Activated naive CD4-positive, alpha-beta T cell treated with anti-CD3 and anti-CD28 coated beads, Interleukin-2, amount 10 ng/mL, durations not matched to agents 7 days and 5 days (primary cell): ENCODE measurements around the gene SNCA.

Experiments used
- CTCF ChIA-PET: fragments of 350-600 bp; sonication (Branson Sonifier 250); formaldehyde crosslinking; loops from one replicate; lab custom pipeline; 2021; ENCODE audit warnings: antibody characterized with exemption; lab: Charles Lee
- DNase-seq: peaks from one replicate; pipeline ENCODE4 v3.0.0-alpha.2; 2020
- H3K27ac Mint-ChIP-seq: one replicate; pipeline ENCODE4 v1.8.0; 2021; ENCODE audit warnings: mild to moderate bottlenecking, moderate library complexity, mixed read lengths
- H3K27me3 Mint-ChIP-seq: one replicate; pipeline ENCODE4 v1.8.0; 2021; ENCODE audit warnings: mild to moderate bottlenecking, mixed read lengths
- H3K36me3 Mint-ChIP-seq: one replicate; pipeline ENCODE4 v1.8.0; 2021; ENCODE audit warnings: mixed read lengths
- H3K4me1 Mint-ChIP-seq: one replicate; pipeline ENCODE4 v1.8.0; 2021; ENCODE audit warnings: mixed read lengths
- H3K4me3 Mint-ChIP-seq: one replicate; pipeline ENCODE4 v1.8.0; 2021; ENCODE audit warnings: mild to moderate bottlenecking, moderate library complexity, mixed read lengths
- H3K9me3 Mint-ChIP-seq: one replicate; pipeline ENCODE4 v1.8.0; 2021; ENCODE audit warnings: mixed read lengths

The SNCA gene

DNA sequence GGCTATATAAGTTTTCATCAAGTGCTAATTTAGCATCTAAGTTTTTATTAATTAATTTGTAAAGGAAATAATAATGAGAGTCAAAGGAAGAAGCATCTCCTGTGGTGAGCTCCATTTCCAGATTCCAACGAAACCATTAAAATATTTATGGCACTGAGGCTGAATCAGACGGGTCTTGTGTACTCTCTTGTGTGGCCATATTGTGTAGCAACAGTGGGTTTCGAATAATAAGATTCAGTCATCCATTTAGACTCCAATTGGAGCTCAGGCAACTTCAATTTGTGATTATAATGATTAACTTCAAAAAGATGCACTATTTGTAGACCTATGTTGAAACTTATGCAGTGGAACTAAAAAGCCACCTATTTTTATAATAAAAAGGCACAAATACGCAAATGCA lies 82.4 kb downstream of the SNCA start:
- Mint-ChIP-seq H3K27ac (no peak overlapping the region), H3K9me3 (no peaks in the 10 kb centered on the region), H3K36me3 (no peaks in the 10 kb centered on the region), H3K4me3 (no peak overlapping the region), H3K27me3 (peaks cover 12% of the 10 kb centered on the region), H3K4me1 (no peaks in the 10 kb centered on the region)
- no peak for DNase-seq
- CTCF ChIA-PET = no interaction called here

DNA sequence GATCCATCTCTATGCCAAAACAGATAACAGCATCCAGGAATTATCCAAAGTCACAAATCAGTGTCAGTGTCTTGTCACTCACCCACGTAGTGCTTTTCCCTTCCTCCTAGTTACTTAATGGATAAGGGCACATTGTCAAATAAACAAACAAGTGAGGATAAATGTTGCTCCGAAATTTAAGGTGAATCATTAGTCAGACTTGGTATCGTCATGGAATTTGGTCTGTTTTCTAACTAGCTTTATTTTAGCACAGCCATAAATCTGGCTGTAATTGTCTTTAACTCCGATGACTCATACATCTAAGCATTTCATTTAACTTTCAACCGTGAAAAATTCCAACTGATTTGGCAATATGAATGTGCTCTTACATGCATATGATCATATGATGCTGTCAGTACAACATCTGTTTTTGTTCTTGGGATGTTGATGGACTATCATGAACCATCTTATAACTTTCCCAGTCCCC lies 83.3 kb downstream of the SNCA start:
- no peak for DNase-seq
- no peak overlapping the region for H3K4me3 Mint-ChIP-seq
- no peak overlapping the region for H3K27ac Mint-ChIP-seq
- CTCF ChIA-PET = no interaction called here
- H3K27me3 Mint-ChIP-seq = peaks cover 11% of the 10 kb centered on the region
- no peaks in the 10 kb centered on the region for H3K4me1 Mint-ChIP-seq
- no peaks in the 10 kb centered on the region for H3K9me3 Mint-ChIP-seq
- H3K36me3 Mint-ChIP-seq = no peaks in the 10 kb centered on the region

DNA sequence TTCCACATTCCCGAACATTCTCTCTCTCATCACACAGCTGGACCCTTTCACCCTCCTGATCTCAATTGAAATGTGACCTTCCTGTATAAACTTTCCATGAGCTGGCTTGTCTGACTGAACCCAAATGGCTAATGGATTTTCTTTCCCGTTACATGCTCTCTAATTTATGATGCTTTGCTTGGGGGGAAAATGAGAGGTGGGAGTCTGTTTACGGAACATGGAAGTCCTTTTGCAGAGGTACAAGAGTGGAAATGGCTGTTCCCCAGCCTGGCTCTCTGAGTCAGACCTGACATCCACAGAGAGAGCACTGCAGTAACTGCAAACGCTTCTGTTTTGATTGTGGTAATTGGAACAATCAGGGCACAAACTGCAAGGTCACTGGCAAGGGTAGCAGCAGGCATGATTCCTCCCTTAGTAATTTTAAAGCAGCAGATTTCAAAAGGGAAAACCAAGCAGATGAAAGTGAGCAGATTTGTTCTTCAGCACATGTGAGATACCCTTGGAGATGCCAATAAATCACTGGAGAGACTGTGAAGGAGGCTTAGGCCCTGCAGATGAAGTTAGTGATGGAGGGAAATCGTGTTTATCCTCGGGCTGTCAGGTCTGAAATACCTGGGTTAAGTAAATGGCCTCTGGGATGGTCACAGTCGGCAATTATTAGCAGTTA lies 83.9 kb downstream of the SNCA start:
- Mint-ChIP-seq H3K27me3 (peaks cover 11% of the 10 kb centered on the region), H3K36me3 (no peaks in the 10 kb centered on the region), H3K4me1 (no peaks in the 10 kb centered on the region), H3K9me3 (no peaks in the 10 kb centered on the region), H3K27ac (no peak overlapping the region), H3K4me3 (no peak overlapping the region)
- no peak for DNase-seq
- CTCF ChIA-PET = interaction anchor here (0.5 kb wide), 1 partner anchor 1762 kb away, joined by 3 read pairs; no protein-coding TSS in a partner anchor

DNA sequence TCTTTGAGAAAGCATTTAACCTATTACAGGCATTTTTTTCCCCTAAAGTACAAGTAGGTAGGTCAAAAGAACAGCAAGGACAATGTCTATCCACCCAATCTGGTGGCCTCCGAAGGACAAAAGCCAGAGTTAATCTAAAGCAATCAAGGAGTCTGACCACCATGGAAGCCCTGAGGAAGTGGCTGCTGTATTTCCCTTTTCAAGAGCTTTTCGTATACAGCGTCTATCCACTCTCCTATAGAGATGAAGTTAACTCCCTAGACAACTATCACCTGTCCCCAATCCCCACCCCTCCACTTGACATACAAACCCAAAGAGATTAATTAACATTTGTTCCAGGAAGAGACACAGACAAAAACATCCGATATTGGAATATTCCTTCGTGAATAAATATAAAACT lies 85.5 kb downstream of the SNCA start:
- Mint-ChIP-seq H3K36me3 (no peaks in the 10 kb centered on the region), H3K27ac (no peak overlapping the region), H3K4me1 (no peaks in the 10 kb centered on the region), H3K9me3 (no peaks in the 10 kb centered on the region), H3K4me3 (no peak overlapping the region), H3K27me3 (peaks cover 11% of the 10 kb centered on the region)
- DNase-seq = no peak
- CTCF ChIA-PET = no interaction called here

DNA sequence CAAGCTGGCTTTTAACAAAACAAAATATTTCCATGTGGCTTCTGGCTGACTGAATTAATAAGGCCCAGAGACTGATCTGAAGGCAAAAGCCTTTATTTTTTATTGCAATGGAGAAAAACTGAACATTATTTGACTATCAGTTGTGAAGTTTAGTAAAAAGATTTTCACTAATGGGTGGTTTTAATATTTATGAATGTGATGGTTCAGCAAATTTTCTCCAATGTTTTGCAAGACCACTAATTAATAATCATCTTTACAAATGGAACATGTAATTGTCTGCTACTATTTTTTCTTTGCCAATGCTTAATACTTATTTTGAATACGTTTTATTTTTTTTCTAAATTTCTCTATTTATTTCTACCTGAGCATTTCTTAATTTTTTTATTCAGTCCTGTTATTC lies 90.6 kb downstream of the SNCA start:
- H3K4me3 Mint-ChIP-seq = no peak overlapping the region
- DNase-seq = no peak
- H3K36me3 Mint-ChIP-seq = no peaks in the 10 kb centered on the region
- peaks cover 5% of the 10 kb centered on the region for H3K27me3 Mint-ChIP-seq
- no peaks in the 10 kb centered on the region for H3K4me1 Mint-ChIP-seq
- CTCF ChIA-PET = no interaction called here
- H3K27ac Mint-ChIP-seq = no peak overlapping the region
- H3K9me3 Mint-ChIP-seq = no peaks in the 10 kb centered on the region

DNA sequence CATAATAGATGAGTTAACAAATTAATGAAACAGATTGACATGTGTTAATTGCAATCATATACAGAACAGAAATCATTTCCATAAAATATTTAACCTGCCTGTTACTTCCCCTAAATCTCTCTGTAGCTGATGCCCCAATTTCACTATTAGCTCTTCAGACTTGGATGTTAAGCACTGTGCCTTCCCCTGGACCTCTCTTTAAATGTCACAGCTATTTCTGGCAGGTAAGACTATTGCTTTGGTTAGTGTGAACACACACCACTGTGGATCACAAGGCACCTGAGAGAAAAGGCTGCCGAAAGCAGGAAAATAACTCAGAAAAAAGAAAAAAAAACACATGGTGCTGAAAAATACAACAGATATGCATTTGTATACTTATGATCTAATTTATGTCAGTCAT lies 91.3 kb downstream of the SNCA start:
- DNase-seq = no peak
- Mint-ChIP-seq H3K36me3 (no peaks in the 10 kb centered on the region), H3K9me3 (no peaks in the 10 kb centered on the region), H3K4me3 (no peak overlapping the region), H3K27me3 (peaks cover 5% of the 10 kb centered on the region), H3K4me1 (no peaks in the 10 kb centered on the region), H3K27ac (no peak overlapping the region)
- CTCF ChIA-PET = no interaction called here

DNA sequence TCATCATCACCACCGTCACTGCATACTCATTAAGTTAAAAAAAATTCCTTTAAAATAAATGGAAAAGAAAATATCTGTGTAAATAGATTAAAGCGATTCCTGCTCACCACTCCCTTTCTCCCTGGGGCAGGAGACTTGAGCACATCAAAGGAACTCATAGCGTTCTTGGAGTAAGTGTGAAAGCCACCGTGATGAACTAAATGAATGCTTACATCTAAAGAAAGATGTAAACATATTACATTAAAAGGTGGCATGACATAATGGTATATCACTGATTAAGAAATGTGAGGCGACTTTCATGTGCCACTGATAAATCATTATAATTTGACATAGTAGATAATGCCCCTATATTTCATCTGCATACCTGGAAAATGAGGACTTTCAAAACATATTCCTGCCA lies 92.0 kb downstream of the SNCA start:
- Mint-ChIP-seq H3K27me3 (peaks cover 2% of the 10 kb centered on the region), H3K27ac (no peak overlapping the region), H3K4me1 (no peaks in the 10 kb centered on the region), H3K9me3 (no peaks in the 10 kb centered on the region), H3K4me3 (no peak overlapping the region), H3K36me3 (no peaks in the 10 kb centered on the region)
- DNase-seq = no peak
- CTCF ChIA-PET = no interaction called here

DNA sequence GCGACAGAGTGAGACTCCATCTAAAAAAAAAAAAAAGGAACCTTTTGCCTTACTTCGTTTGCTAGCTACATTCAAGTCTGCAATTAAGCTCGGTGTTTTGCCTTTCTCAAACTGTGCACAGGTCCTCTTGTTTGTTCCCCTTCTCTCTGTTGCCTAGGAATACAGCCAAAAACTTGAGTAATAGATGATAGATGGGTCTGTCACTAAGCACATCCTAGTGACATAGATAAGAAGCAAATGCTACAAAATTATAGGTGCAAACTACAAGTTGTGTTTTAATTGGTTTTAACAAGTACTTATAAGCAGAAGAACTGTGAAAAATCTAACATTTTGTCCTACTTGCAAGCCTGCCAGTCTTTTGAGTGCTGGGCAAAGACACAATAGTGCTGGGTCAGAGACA lies 95.2 kb downstream of the SNCA start:
- Mint-ChIP-seq H3K4me3 (no peak overlapping the region), H3K27me3 (no peaks in the 10 kb centered on the region), H3K9me3 (no peaks in the 10 kb centered on the region), H3K36me3 (no peaks in the 10 kb centered on the region), H3K27ac (no peak overlapping the region), H3K4me1 (peaks cover 2% of the 10 kb centered on the region)
- CTCF ChIA-PET = no interaction called here
- no peak for DNase-seq

DNA sequence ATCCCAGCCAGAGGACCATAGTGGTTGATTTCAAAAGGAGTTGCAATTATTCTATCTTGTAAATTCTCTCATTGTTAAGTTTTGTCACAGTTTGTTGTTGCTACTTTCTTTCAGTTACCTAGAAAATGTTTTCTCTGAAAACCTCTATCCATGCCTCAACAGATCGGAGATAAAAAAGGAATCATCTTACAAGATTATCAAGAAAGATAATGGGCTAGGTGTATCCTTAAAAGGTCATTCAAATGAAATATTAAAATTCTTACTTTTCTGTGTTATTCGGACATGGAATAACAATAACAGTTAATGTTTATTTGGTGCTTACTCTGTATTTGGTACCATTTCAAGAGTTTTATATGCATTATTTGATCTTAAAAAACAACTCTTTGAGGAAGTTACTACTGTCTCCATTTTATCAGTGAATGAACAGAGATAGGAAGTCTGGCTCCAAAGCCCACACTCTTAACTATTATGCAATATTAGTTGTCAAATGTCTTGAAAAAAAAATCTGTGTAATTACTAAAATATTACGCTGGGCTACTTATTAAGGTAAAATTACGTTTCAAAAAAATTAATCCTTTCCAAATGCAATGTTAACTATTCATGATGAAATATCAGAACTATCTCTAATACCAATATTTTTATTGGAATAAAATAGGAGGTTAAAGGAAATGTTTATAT lies 97.5 kb downstream of the SNCA start:
- Mint-ChIP-seq H3K4me1 (peaks cover 2% of the 10 kb centered on the region), H3K27ac (no peak overlapping the region), H3K27me3 (no peaks in the 10 kb centered on the region), H3K4me3 (no peak overlapping the region), H3K9me3 (no peaks in the 10 kb centered on the region), H3K36me3 (no peaks in the 10 kb centered on the region)
- CTCF ChIA-PET = no interaction called here
- DNase-seq = no peak

DNA sequence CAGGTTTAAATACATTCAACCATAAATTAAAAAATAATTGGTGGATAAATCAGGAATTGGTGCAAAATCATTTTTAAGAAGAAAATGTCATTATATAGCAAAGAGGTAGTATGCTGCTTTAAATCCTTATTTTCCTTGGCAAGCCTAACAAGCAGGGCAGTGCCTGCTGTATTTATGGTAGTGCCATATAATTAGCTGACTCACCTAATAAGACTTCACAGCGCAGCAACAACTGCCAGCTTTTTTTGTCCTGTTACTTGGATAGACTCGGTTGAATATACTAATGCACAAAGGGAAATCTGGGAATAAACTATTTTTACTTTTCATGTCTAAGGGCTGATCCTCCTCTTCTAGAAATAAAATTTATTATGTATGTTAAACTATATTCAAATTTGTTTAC lies 99.1 kb downstream of the SNCA start:
- CTCF ChIA-PET = no interaction called here
- H3K27me3 Mint-ChIP-seq = no peaks in the 10 kb centered on the region
- no peaks in the 10 kb centered on the region for H3K9me3 Mint-ChIP-seq
- no peak overlapping the region for H3K27ac Mint-ChIP-seq
- no peaks in the 10 kb centered on the region for H3K36me3 Mint-ChIP-seq
- no peak overlapping the region for H3K4me3 Mint-ChIP-seq
- no peak for DNase-seq
- peaks cover 2% of the 10 kb centered on the region for H3K4me1 Mint-ChIP-seq

DNA sequence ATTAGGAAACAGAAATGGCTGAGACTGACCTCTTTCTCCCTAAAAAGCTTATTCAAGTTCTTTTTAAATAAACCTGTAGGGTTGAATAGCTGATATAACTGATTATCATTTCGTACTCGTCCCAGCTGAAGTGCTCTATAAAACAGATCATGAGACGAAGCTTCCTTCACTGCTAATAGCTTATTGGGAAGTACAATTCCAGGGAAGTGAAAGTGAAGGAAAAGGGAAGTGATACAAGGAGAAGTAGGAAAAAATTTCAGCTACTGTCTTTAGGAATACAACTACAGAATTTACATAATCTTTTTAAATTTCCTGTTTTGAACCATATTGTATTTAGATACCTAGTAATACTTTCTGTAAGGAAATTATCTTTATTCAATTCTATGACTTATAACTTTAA lies 103.0 kb downstream of the SNCA start:
- Mint-ChIP-seq H3K27ac (no peak overlapping the region), H3K4me3 (no peak overlapping the region), H3K36me3 (no peaks in the 10 kb centered on the region), H3K4me1 (no peaks in the 10 kb centered on the region), H3K27me3 (no peaks in the 10 kb centered on the region), H3K9me3 (no peaks in the 10 kb centered on the region)
- CTCF ChIA-PET = no interaction called here
- DNase-seq = no peak

DNA sequence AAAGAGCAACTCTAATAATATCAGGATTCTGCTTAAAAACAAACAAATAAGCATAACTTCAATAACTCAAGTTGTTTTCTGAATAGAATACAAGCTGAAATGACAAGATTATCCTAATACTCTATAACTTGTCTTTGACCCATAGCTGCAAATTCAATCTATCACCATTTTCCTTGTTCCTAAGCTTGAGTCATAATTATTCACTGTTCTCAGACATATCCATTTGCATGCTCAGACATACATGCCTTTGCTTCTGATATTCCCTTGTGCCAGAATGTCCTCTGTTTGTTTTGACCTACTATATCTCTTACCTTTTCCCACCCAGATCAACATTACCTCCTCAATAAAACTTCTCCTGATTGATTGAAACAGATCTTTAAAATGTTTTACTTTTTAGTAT lies 109.7 kb downstream of the SNCA start:
- DNase-seq = no peak
- H3K27ac Mint-ChIP-seq = no peak overlapping the region
- no peaks in the 10 kb centered on the region for H3K4me1 Mint-ChIP-seq
- peaks cover 4% of the 10 kb centered on the region for H3K27me3 Mint-ChIP-seq
- no peaks in the 10 kb centered on the region for H3K9me3 Mint-ChIP-seq
- H3K4me3 Mint-ChIP-seq = no peak overlapping the region
- CTCF ChIA-PET = no interaction called here
- H3K36me3 Mint-ChIP-seq = no peaks in the 10 kb centered on the region

DNA sequence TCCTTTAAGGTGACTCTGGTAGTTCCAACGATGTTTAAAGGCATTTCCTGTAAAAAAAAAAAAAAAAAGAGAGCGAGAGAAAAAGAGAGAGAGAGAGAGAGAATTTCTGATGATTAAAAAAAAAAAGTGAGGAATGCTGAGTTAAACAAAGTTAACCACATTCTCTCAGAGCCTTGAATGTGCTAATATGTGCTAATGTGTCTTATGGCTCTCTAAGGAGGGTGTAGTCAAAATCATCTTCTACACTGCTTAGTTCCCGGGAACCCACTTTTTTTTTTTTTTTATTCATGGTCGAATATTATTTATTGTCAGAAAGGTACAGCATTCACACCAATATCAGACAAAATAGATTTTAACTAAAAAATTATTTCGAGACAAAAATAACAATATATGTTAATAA lies 111.7 kb downstream of the SNCA start:
- no peaks in the 10 kb centered on the region for H3K4me1 Mint-ChIP-seq
- H3K4me3 Mint-ChIP-seq = no peak overlapping the region
- no peaks in the 10 kb centered on the region for H3K9me3 Mint-ChIP-seq
- CTCF ChIA-PET = no interaction called here
- H3K27me3 Mint-ChIP-seq = peaks cover 4% of the 10 kb centered on the region
- H3K36me3 Mint-ChIP-seq = no peaks in the 10 kb centered on the region
- no peak overlapping the region for H3K27ac Mint-ChIP-seq
- DNase-seq = no peak

DNA sequence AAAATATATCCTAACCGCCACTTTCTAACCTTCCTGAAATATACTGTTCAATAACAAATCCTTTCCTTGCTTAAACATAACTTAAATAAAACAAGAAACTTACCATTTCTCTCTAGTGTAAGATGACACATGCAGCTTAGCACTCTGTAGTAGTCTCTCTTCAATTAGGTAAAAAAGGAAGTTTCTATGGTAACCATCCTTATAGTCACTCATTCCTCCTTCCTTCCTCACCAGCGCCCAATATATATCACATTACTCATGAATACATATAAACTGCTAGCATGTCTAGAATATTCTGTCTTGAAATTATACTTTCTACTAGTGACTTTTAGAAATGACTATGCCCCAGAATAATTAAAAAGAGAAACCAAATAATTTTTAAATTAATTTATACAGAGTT lies 112.2 kb downstream of the SNCA start:
- no peaks in the 10 kb centered on the region for H3K4me1 Mint-ChIP-seq
- no peaks in the 10 kb centered on the region for H3K36me3 Mint-ChIP-seq
- H3K4me3 Mint-ChIP-seq = no peak overlapping the region
- no peak overlapping the region for H3K27ac Mint-ChIP-seq
- peaks cover 4% of the 10 kb centered on the region for H3K27me3 Mint-ChIP-seq
- no peaks in the 10 kb centered on the region for H3K9me3 Mint-ChIP-seq
- no peak for DNase-seq
- CTCF ChIA-PET = no interaction called here

DNA sequence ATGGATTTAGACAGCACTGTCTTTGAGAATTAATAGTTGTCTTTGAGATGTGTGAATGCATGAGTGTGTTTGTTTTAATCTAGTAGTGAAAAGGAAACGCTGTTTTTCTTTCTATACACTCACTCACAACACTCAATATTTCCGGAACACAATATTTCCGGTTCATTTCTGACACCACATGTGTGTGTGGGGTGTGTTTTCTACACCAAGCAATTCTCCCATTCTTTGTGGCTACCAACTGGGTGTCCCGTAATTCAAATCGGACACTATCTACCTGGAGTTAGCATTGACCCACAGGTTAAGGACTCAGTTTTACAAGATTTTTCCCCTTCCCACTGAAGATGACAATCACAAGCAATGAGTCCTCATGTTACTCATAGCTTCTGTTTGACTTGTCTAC lies 113.9 kb downstream of the SNCA start:
- CTCF ChIA-PET = no interaction called here
- H3K9me3 Mint-ChIP-seq = no peaks in the 10 kb centered on the region
- DNase-seq = no peak
- peaks cover 4% of the 10 kb centered on the region for H3K27me3 Mint-ChIP-seq
- H3K4me1 Mint-ChIP-seq = no peaks in the 10 kb centered on the region
- no peak overlapping the region for H3K27ac Mint-ChIP-seq
- H3K4me3 Mint-ChIP-seq = no peak overlapping the region
- no peaks in the 10 kb centered on the region for H3K36me3 Mint-ChIP-seq
